HG03565 (cell line): Measurements from ENCODE around the gene KCNJ12.
"Not testable (repeated sequence)": the region's sequence is repeated elsewhere in the genome, so short reads cannot be mapped to it uniquely, and the experiment has no call there.

Source experiments
- ATAC-seq: cut with Tn5 transposase; IDR thresholded peaks from one replicate; pipeline ENCODE4 v1.9.1; 2021; ENCODE audit warnings: mild to moderate bottlenecking, moderate library complexity; ENCODE audit not compliant: unreplicated experiment

The KCNJ12 gene

GRCh38 chr17:21376081-21376758, at the start of gene KCNJ12:
TSS of gene KCNJ12 (plus strand) at chr17:21376357. CDS start at chr17:21415343, 38,986 bp downstream.
- no peak for ATAC-seq

DNA sequence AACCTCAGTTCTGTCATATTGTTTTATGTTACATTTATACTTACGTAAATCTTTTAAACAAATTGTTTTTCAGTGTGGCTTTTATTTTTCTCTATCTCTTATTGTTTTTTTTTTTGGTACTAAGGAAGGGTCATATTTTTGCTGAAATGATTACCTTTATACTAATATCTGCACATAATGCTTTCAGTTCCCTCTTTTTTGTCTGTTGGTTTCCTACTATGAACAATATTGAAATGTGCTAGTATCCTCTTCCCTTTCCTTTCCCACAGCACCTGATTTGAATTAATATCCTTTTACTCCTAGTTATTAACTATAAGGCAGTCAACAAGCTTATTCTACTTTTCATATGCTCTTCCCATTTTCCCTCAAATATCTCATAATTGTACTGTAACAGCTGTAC, 48.2 kb upstream of the KCNJ12 start:
- not testable (repeated sequence) for ATAC-seq

- not testable (repeated sequence) for ATAC-seq
These were observed 47.4 kb upstream of the KCNJ12 start for GRCh38 chr17:21328778-21329177.

- no peak for ATAC-seq
These were observed 45.6 kb upstream of the KCNJ12 start for GRCh38 chr17:21330436-21331160.

- not testable (repeated sequence) for ATAC-seq
These were observed 39.4 kb upstream of the KCNJ12 start for GRCh38 chr17:21336541-21337294.

DNA sequence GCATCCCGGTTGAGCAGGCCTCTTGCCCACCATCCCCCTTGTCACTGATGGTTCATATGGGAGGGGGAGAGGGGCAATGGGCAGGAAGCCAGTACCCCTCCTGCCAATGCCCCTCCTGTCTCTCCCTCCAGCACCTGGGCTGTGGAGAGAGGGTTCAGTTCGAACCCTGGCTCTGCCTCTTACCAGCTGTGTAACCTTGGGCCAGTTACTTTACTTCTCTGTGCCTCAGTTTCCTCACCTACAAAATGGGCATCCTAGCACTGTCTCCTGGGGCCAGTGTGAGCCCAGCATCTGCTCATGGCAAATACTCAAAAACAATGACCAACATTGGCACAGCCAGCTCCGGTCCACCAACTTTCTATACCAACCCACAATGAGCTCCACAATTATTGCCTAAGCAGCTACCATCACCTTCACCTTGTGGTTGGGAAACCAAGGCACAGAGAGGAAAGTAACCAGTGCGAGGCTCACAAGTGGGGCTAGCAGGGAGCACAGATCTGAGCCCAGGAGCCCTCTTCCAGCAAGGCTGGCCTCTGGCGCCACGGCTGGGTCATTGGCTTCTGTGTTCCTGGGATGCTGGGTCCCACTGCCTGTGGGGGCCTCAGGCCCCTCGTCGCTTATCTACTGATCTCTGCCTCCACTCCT, 38.1 kb upstream of the KCNJ12 start:
- ATAC-seq: not testable (repeated sequence)

- no peak for ATAC-seq
These were observed 37.1 kb upstream of the KCNJ12 start for GRCh38 chr17:21339011-21339410.

DNA sequence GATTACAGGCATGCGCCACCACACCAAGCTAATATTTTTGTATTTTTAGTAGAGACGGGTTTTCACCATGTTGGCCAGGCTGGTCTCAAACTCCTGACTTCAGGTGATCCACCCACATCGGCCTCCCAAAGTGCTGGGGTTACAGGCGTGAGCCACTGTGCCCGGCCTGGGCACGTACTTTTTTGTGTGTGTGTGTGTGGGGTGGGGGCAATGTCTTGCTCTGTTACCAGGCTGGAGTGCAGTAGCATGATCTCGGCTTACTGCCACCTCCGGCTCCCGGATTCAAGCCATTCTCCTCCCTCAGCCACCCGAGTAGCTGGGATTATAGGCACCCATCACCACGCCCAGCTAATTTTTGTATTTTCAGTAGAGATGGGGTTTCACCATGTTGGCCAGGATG, 36.6 kb upstream of the KCNJ12 start:
- ATAC-seq: not testable (repeated sequence)

GRCh38 chr17:21340407-21340806, 35.8 kb upstream of the KCNJ12 start:
- not testable (repeated sequence) for ATAC-seq

- not testable (repeated sequence) for ATAC-seq
These were observed 34.9 kb upstream of the KCNJ12 start for GRCh38 chr17:21341279-21341678.

- not testable (repeated sequence) for ATAC-seq
These were observed 34.1 kb upstream of the KCNJ12 start for GRCh38 chr17:21341925-21342540.

- ATAC-seq: not testable (repeated sequence)
These were observed 32.9 kb upstream of the KCNJ12 start for GRCh38 chr17:21343061-21343949.

- ATAC-seq: not testable (repeated sequence)
These were observed 31.4 kb upstream of the KCNJ12 start for GRCh38 chr17:21344801-21345200.

GRCh38 chr17:21345236-21345635, 30.9 kb upstream of the KCNJ12 start:
- ATAC-seq: no peak

- not testable (repeated sequence) for ATAC-seq
These were observed 30.1 kb upstream of the KCNJ12 start for GRCh38 chr17:21346107-21346506.

DNA sequence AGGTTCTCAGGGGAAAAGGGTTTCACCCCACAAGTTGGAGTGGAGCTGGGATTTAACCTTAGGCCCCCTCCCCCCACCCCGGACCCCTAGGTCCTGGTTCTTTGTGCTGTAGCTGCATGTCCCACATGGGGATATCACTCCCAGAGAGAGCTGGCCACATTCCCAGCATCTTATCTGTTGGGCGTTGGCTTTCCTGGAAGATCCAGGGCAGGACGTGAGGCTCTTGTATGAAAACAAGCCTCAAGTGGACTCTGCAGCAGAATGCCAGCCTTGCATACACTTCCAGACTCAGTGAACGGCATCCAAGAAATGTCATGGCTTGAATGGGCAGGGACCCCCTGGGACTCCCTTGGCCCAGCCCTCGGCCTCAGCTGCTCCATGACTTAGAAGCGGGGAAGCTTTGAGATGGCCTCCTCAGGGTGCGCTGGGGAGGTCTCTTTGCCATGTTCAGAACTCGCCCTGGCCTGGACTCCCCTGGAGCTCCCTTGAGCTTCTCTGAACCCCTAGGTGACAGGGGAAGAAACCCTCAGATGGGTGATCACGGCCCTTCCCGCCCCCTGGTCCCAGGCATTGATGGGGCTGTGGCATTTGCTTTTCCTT, 29.4 kb upstream of the KCNJ12 start:
- not testable (repeated sequence) for ATAC-seq

DNA sequence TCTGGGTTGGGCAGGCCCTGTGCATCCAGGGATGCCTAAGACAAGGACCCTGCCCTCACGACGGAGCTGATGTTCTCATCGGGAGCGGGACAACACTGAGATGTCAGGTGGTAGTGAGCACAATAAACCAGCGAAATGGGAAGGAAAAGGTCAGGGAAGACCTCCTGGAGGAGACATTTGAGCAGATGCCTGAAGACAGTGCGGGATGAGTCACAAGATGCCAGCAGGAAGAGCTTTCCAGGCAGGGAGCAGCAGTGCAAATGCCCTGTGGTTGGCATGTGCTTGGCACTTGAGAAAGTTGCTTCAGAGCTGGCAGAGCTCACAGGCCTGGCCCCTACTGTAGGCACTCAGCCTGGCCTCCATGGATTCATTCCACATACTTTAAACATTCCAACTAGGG, 28.5 kb upstream of the KCNJ12 start:
- not testable (repeated sequence) for ATAC-seq

DNA sequence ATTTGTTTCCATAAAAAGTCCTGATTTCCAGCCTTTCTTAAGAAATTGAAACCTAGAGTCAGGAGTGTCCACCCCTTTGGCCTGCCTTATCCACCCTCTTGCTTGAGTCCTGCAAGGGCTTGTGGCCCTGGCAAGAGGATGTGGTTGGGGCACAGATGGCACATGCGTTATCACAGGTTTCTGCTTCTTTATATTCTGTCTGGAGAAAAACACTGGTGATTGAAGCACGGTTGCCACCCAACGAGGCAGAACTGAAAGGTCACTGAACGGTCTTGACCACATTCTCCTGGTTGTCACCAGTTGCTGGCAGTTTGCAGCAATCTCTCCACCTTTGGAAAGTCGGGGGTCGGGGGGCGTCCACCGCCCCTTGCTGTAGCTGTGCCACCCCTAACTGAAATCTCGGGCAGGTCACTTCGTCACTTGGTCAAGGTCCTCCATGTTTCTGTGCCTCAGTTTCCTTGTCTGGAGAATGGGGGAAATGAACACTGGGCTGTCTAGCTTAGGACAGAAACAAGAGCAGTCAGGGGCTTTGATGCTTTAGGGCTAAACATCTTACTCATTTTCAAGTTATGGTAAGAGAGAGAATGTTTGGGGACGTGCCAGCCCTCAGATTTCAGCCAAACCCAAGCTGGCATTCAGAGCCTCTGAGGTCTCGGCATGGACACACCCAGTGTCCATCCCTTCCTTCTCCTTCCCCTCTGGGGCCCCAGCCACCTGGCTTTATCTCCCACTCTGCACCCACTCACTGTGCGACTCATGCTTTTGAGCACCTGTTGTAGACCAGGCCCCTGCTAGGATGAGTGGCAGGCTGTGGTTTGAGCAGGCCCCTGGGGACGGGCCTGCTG, 27.9 kb upstream of the KCNJ12 start:
- ATAC-seq: not testable (repeated sequence)
